Measurements from ENCODE around the gene TCEANC. TPM values are rescaled to one million over a fixed set of nuclear protein-coding genes. Genes with fewer than 3 reads are reported as not detected.

TCEANC gene
- total RNA-seq, 2 experiments from 2014 or later: 1.3 to 1.4 TPM

GRCh38 chrX:13655674-13656073 lies 2.7 kb downstream of the TCEANC start:
- ChIA-PET POLR2A (no interaction called here), CTCF (interaction anchor here (1.2 kb wide), 1 partner anchor 81 kb away, joined by 3 read pairs; no protein-coding TSS in a partner anchor)
- peaks cover 4% of the 10 kb centered on the region for H3K36me3 Mint-ChIP-seq (ENCODE audit: low read depth)
- no peak overlapping the region for H3K4me3 Mint-ChIP-seq
- intact Hi-C loops (cut with micrococcal nuclease): loop anchor here (5.0 to 10.0 kb wide), 2 partner anchors 37 to 79 kb away; partner anchors contain the start of genes OFD1 and TRAPPC2
- no peak overlapping the region for H3K27ac Mint-ChIP-seq
- no peak for ATAC-seq
- peaks cover 28% of the 10 kb centered on the region for H3K4me1 Mint-ChIP-seq (ENCODE audit: low read depth)
- no peak for TF ChIP-seq CTCF (IDR thresholded peaks at IDR 0.05)
- H3K27me3 Mint-ChIP-seq: no peaks in the 10 kb centered on the region
- H3K9me3 Mint-ChIP-seq: no peaks in the 10 kb centered on the region
- no peak for DNase-seq

GRCh38 chrX:13658602-13659001 lies 5.7 kb downstream of the TCEANC start:
- CTCF ChIA-PET: interaction anchor here (1.0 to 1.6 kb wide), 8 partner anchors 8 to 376 kb away, joined by 3 to 8 read pairs (median 4); partner anchors contain the start of genes OFD1 and TRAPPC2
- ATAC-seq (peak; percentile 34), DNase-seq (peak; percentile 14)
- H3K4me3 Mint-ChIP-seq: no peak overlapping the region
- H3K27me3 Mint-ChIP-seq: no peaks in the 10 kb centered on the region
- peaks cover 4% of the 10 kb centered on the region for H3K36me3 Mint-ChIP-seq (ENCODE audit: low read depth)
- POLR2A ChIA-PET: no interaction called here
- TF ChIP-seq CTCF (IDR thresholded peaks at IDR 0.05): peak; percentile 38
- peaks cover 29% of the 10 kb centered on the region for H3K4me1 Mint-ChIP-seq (ENCODE audit: low read depth)
- intact Hi-C loops (cut with micrococcal nuclease): loop anchor here (5.0 to 10.0 kb wide), 2 partner anchors 34 to 76 kb away; partner anchors contain the start of genes OFD1 and TRAPPC2
- no peaks in the 10 kb centered on the region for H3K9me3 Mint-ChIP-seq
- H3K27ac Mint-ChIP-seq: peak overlapping the region; percentile 55

- CTCF ChIA-PET: interaction anchor here (0.7 to 1.6 kb wide), 9 partner anchors 8 to 375 kb away, joined by 3 to 8 read pairs (median 3); partner anchors contain the start of genes OFD1 and TRAPPC2
- no peak overlapping the region for H3K4me3 Mint-ChIP-seq
- no peak for ATAC-seq
- H3K36me3 Mint-ChIP-seq (ENCODE audit: low read depth): peaks cover 4% of the 10 kb centered on the region
- peaks cover 29% of the 10 kb centered on the region for H3K4me1 Mint-ChIP-seq (ENCODE audit: low read depth)
- peak overlapping the region; percentile 57 for H3K27ac Mint-ChIP-seq
- no peak for TF ChIP-seq CTCF (IDR thresholded peaks at IDR 0.05)
- intact Hi-C loops (cut with micrococcal nuclease): loop anchor here (5.0 to 10.0 kb wide), 2 partner anchors 33 to 76 kb away; partner anchors contain the start of genes OFD1 and TRAPPC2
- POLR2A ChIA-PET: no interaction called here
- H3K9me3 Mint-ChIP-seq: no peaks in the 10 kb centered on the region
- H3K27me3 Mint-ChIP-seq: no peaks in the 10 kb centered on the region
- DNase-seq: no peak
These were observed 6.1 kb downstream of the TCEANC start for GRCh38 chrX:13659063-13659462.

- peaks cover 6% of the 10 kb centered on the region for H3K36me3 Mint-ChIP-seq (ENCODE audit: low read depth)
- peak; percentile 37 for ATAC-seq
- CTCF ChIA-PET: interaction anchor here (0.7 to 1.7 kb wide), 4 partner anchors 15 to 155 kb away, joined by 3 to 4 read pairs (median 4); no protein-coding TSS in a partner anchor
- H3K27ac Mint-ChIP-seq: peak overlapping the region; percentile 52
- POLR2A ChIA-PET: interaction anchor here (1.2 kb wide), 1 partner anchor 27 kb away, joined by 3 read pairs; the partner anchor contains the start of gene RAB9A
- intact Hi-C loops (cut with micrococcal nuclease): no loop called here
- H3K27me3 Mint-ChIP-seq: no peaks in the 10 kb centered on the region
- DNase-seq: no peak
- H3K4me3 Mint-ChIP-seq: no peak overlapping the region
- TF ChIP-seq CTCF (IDR thresholded peaks at IDR 0.05): no peak
- no peaks in the 10 kb centered on the region for H3K9me3 Mint-ChIP-seq
- peaks cover 16% of the 10 kb centered on the region for H3K4me1 Mint-ChIP-seq (ENCODE audit: low read depth)
These were observed 8.9 kb downstream of the TCEANC start for GRCh38 chrX:13661735-13662288.

- H3K9me3 Mint-ChIP-seq: no peaks in the 10 kb centered on the region
These were observed 9.4 kb downstream of the TCEANC start for GRCh38 chrX:13662355-13662791.

More at GRCh38 chrX:13662355-13662791, 9.4 kb downstream of the TCEANC start:
- Mint-ChIP-seq H3K4me1 (ENCODE audit: low read depth) (peaks cover 16% of the 10 kb centered on the region), H3K4me3 (no peak overlapping the region), H3K36me3 (ENCODE audit: low read depth) (peaks cover 6% of the 10 kb centered on the region), H3K27ac (peak overlapping the region; percentile 52), H3K27me3 (no peaks in the 10 kb centered on the region)
- CTCF ChIA-PET: interaction anchor here (0.7 to 1.7 kb wide), 5 partner anchors 16 to 156 kb away, joined by 3 to 4 read pairs (median 4); no protein-coding TSS in a partner anchor
- ATAC-seq (no peak), DNase-seq (no peak)
- no peak for TF ChIP-seq CTCF (IDR thresholded peaks at IDR 0.05)
- POLR2A ChIA-PET: interaction anchor here (1.2 kb wide), 1 partner anchor 26 kb away, joined by 3 read pairs; the partner anchor contains the start of gene RAB9A
- intact Hi-C loops (cut with micrococcal nuclease): no loop called here

Data from activated CD8-positive, alpha-beta T cell treated with anti-CD3 and anti-CD28 coated beads for 36 hours (primary cell).